ENCODE results near the gene ZNF778. TPM values are rescaled to one million over a fixed set of nuclear protein-coding genes. Genes with fewer than 3 reads are reported as not detected.

ZNF778 gene
- total RNA-seq, 1 experiment from 2014 or later = 19.5 TPM

- TF ChIP-seq YY1 (IDR thresholded peaks at IDR 0.05; ENCODE audit: extremely low read depth, insufficient replicate concordance, low read depth, low read length) (no peak), POLR2AphosphoS5 (IDR thresholded peaks at IDR 0.05; ENCODE audit: low read depth, low read length) (no peak), TCF7L2 (IDR thresholded peaks at IDR 0.05; ENCODE audit: borderline replicate concordance, extremely low read depth, insufficient read depth, insufficient read length) (no peak), EGR1 (IDR thresholded peaks at IDR 0.05; ENCODE audit: low read depth) (no peak), ELF1 (IDR thresholded peaks at IDR 0.05; ENCODE audit: borderline replicate concordance, low read depth) (no peak)
Measured at GRCh38 chr16:89200124-89200849, 17.2 kb upstream of the ZNF778 start, which contains the start of gene SLC22A31 (continued).

GRCh38 chr16:89200850-89201411 is 16.6 kb upstream of the ZNF778 start:
- no peaks in the 10 kb centered on the region for H3K27me3 ChIP-seq (ENCODE audit: insufficient read depth, low read length)
- no peaks in the 10 kb centered on the region for H3K9me3 ChIP-seq (ENCODE audit: control insufficient read depth in 1 of 2, insufficient read depth in 1 of 2, low read depth in 1 of 2, low read length in 2 of 2)
- peaks cover 5 to 22% of the 10 kb centered on the region in 2 experiments for H3K4me1 ChIP-seq (ENCODE audit: control insufficient read depth in 1 of 2, insufficient read depth in 2 of 2, low read length in 2 of 2)
- peak; percentile 35 for ATAC-seq
- CTCF ChIA-PET = interaction anchor here (0.9 to 1.4 kb wide), 3 partner anchors 8 to 30 kb away, joined by 3 to 4 read pairs (median 3); partner anchors contain the start of gene CDH15
- no peaks in the 10 kb centered on the region for H3K79me2 ChIP-seq (ENCODE audit: insufficient read depth, low read length)
- H3K9ac ChIP-seq (ENCODE audit: low read length) = peak overlapping the region; percentile 60
- peak overlapping the region; percentile 60; the same call in 1 of the 2 replicates for H3K27ac ChIP-seq (ENCODE audit: low read depth, low read length)
- RAD21 ChIA-PET (ENCODE audit: low non-redundant PET in 1 of 2, low total read pairs in 2 of 2, uncharacterized antibody in 2 of 2, unreplicated experiment in 2 of 2) = interaction anchor here (0.7 to 1.5 kb wide), 2 partner anchors 8 to 9 kb away, joined by 3 to 8 read pairs; no protein-coding TSS in a partner anchor
- no peaks in the 10 kb centered on the region for H4K20me1 ChIP-seq (ENCODE audit: insufficient read depth)
- BruUV-seq (replicated peaks) = no TSS peak
- POLR2A ChIA-PET = interaction anchor here (1.5 kb wide), 1 partner anchor 8 kb away, joined by 11 read pairs; no protein-coding TSS in a partner anchor
- DNase-seq (ENCODE audit: low read depth, low spot score) = no peak
- no peaks in the 10 kb centered on the region for H3K36me3 ChIP-seq (ENCODE audit: control insufficient read depth in 1 of 2, insufficient read depth in 2 of 2, low read length in 2 of 2)
- TF ChIP-seq CBX3 (IDR thresholded peaks at IDR 0.05; ENCODE audit: low read depth) = no peak
- TF ChIP-seq ZFX (IDR thresholded peaks at IDR 0.05) = peak; percentile 68; the same call in 1 of the 2 replicates
- TF ChIP-seq, protein P1, sequence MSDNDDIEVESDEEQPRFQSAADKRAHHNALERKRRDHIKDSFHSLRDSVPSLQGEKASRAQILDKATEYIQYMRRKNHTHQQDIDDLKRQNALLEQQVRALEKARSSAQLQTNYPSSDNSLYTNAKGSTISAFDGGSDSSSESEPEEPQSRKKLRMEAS (IDR thresholded peaks at IDR 0.05) = no peak
- TF ChIP-seq YY1 (IDR thresholded peaks at IDR 0.05; ENCODE audit: extremely low read depth, insufficient replicate concordance, low read depth, low read length) = no peak
- H3K4me2 ChIP-seq (ENCODE audit: low read length) = peak overlapping the region; percentile 75
- no peak overlapping the region for H2AFZ ChIP-seq (ENCODE audit: low read depth, low read length, poor library complexity, severe bottlenecking)
- no peaks in the 10 kb centered on the region for H3K9me2 ChIP-seq (ENCODE audit: insufficient read depth)
- H3K4me3 ChIP-seq (replicated peaks in 1 of 2; ENCODE audit: low read depth in 1 of 2, low read length in 2 of 2) = peak overlapping the region; percentile 53 to 57
- intact Hi-C loops (cut with micrococcal nuclease) = loop anchor here (2.0 kb wide), 1 partner anchor 30 kb away; the partner anchor contains the start of gene CDH15
